Measurements from ENCODE around the gene SH3PXD2B. TPM values are rescaled to one million over a fixed set of nuclear protein-coding genes. Genes with fewer than 3 reads are reported as not detected.

Gene SH3PXD2B
- total RNA-seq, 1 experiment from 2014 or later = 12.9 TPM

DNA sequence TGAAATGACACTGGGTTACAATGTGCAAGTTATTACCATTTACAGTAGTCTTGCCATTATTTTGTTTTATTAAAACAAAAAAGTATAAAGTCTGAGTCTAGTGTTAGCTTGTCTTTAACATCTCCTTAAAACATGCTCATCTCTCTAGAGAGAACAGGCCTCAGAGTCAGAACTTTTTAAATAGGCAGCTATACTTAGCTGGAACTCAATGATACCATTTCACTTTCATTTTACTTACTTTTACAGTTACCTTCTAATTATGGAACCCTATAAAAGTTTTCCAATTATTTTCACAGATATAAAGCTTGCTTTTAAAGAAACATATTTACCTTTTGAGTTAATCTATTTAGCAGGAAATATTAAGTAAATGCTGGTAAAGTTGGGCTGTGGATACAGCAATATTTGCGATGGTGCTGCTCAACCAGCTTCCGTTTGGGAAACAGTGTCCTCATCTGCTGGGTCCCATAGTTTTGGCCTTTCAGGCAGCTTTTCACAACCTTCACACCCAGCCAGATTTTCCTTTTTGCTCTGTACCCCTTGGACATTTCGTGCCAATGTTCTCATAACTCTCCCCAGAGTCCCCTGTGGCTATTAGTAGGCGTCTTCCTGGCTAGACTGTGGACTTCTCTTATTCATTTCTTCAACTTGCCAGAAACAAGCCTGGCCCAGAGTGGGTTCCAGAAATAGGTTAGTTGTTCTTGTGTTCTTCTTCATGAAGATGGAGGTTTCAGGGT, 134.4 kb downstream of the SH3PXD2B start:
- TF ChIP-seq, protein P1, sequence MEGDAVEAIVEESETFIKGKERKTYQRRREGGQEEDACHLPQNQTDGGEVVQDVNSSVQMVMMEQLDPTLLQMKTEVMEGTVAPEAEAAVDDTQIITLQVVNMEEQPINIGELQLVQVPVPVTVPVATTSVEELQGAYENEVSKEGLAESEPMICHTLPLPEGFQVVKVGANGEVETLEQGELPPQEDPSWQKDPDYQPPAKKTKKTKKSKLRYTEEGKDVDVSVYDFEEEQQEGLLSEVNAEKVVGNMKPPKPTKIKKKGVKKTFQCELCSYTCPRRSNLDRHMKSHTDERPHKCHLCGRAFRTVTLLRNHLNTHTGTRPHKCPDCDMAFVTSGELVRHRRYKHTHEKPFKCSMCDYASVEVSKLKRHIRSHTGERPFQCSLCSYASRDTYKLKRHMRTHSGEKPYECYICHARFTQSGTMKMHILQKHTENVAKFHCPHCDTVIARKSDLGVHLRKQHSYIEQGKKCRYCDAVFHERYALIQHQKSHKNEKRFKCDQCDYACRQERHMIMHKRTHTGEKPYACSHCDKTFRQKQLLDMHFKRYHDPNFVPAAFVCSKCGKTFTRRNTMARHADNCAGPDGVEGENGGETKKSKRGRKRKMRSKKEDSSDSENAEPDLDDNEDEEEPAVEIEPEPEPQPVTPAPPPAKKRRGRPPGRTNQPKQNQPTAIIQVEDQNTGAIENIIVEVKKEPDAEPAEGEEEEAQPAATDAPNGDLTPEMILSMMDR (IDR thresholded peaks at IDR 0.05; ENCODE audit: insufficient read depth in 1 of 2, low read depth in 1 of 2, low read length in 1 of 2, severe bottlenecking in 1 of 2, unreplicated experiment in 1 of 2) = no peak
- Histone ChIP-seq H3K27me3 (replicated peaks; ENCODE audit: control insufficient read depth, insufficient read depth, low read length) (no peaks in the 10 kb centered on the region), H3K9me3 (no peaks in the 10 kb centered on the region), H3K4me3 (ENCODE audit: low read depth, low read length) (no peak overlapping the region), H3K4me1 (peaks cover 23% of the 10 kb centered on the region), H3K36me3 (ENCODE audit: control insufficient read depth, insufficient read depth, low read length) (no peaks in the 10 kb centered on the region)
- no TSS peak for BruUV-seq (replicated peaks)
- ChIA-PET CTCF (no interaction called here), POLR2A (no interaction called here)
- Mint-ChIP-seq H3K27ac (ENCODE audit: unreplicated experiment) (no peak overlapping the region), H3K4me3 (ENCODE audit: unreplicated experiment) (no peak overlapping the region), H3K9me3 (ENCODE audit: unreplicated experiment) (no peaks in the 10 kb centered on the region), H3K27me3 (ENCODE audit: insufficient read depth, unreplicated experiment) (no peaks in the 10 kb centered on the region), H3K36me3 (ENCODE audit: insufficient read depth, unreplicated experiment) (no peaks in the 10 kb centered on the region), H3K4me1 (ENCODE audit: low read depth, unreplicated experiment) (peaks cover 16% of the 10 kb centered on the region)
- no peak for DNase-seq
- intact Hi-C loops (cut with micrococcal nuclease; ENCODE audit: unreplicated experiment) = no loop called here

DNA sequence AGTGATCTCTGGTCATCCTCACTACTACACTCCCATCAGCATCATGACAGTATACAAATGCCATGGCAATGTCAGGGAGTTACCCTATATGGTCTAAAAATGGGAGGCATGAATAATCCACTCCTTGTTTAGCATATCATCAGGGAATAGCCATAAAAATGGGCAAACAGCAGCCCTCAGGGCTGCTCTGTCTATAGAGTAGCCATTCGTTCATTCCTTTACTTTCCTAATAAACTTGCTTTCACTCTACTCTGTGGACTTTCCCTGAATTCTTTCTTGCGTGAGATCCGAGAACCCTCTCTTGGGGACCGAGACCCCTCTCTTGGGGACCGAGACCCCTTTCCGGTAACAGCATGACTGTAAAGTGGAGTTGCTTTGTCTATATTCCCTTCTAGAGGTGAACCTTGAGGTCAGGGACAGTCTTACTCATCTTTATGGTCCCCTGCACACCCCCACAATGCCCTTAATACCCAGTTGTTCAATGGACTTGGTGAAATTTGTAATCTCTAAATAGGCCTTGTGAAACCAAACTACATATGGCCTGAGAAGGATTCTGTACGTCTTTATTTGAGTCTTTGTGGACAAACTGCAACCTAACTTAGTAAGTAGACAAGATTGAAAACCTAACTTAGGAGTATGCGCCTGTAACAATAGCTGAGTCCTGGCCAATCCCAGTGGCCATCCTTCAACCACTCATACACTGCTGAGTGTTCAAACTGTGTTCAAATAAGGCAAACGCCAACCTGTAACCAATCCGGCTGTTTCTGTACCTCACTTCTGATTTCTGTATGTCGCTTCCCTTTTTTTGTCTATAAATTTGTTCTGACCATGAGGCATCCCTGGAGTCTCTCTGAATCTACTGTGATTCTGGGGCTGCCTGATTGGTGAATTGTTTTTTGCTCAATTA, 138.5 kb downstream of the SH3PXD2B start:
- Histone ChIP-seq H3K27me3 (replicated peaks; ENCODE audit: control insufficient read depth, insufficient read depth, low read length) (no peaks in the 10 kb centered on the region), H3K9me3 (no peaks in the 10 kb centered on the region), H3K4me1 (peaks cover 29% of the 10 kb centered on the region), H3K36me3 (ENCODE audit: control insufficient read depth, insufficient read depth, low read length) (no peaks in the 10 kb centered on the region), H3K4me3 (ENCODE audit: low read depth, low read length) (no peak overlapping the region)
- no TSS peak for BruUV-seq (replicated peaks)
- no peak for DNase-seq
- peak overlapping the region; percentile 92 for H3K27ac Mint-ChIP-seq (ENCODE audit: unreplicated experiment)
- no peaks in the 10 kb centered on the region for H3K9me3 Mint-ChIP-seq (ENCODE audit: unreplicated experiment)
- H3K36me3 Mint-ChIP-seq (ENCODE audit: insufficient read depth, unreplicated experiment) = no peaks in the 10 kb centered on the region
- no peaks in the 10 kb centered on the region for H3K27me3 Mint-ChIP-seq (ENCODE audit: insufficient read depth, unreplicated experiment)
- ChIA-PET CTCF (interaction anchor here (0.6 kb wide), 1 partner anchor 256 kb away, joined by 3 read pairs; no protein-coding TSS in a partner anchor), POLR2A (no interaction called here)
- H3K4me3 Mint-ChIP-seq (ENCODE audit: unreplicated experiment) = peak overlapping the region; percentile 55
- TF ChIP-seq, protein P1 (IDR thresholded peaks at IDR 0.05; ENCODE audit: insufficient read depth in 1 of 2, low read depth in 1 of 2, low read length in 1 of 2, severe bottlenecking in 1 of 2, unreplicated experiment in 1 of 2) = no peak
- peaks cover 25% of the 10 kb centered on the region for H3K4me1 Mint-ChIP-seq (ENCODE audit: low read depth, unreplicated experiment)
- intact Hi-C loops (cut with micrococcal nuclease; ENCODE audit: unreplicated experiment) = loop anchor here (1.0 to 2.0 kb wide), 2 partner anchors 15 to 32 kb away; no protein-coding TSS in a partner anchor

DNA sequence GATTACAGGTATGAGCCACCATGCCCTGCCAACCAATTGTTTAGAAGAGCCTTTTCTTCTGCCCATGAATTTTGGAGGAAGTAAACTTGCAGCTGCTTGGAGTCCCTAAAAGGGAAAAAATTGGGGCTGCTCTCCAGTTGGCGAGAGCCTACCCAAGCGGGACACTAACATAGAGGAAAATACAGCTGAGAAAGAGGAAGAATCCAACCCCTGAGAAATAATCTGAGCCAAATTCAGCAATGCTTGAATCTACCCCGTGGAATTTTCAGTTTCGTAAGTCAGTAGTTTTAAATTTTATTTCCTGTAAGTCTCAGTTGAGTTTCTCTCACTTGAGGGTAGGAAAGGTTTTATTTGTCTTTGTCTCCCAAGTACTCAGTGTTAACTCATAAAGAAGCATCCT, 140.4 kb downstream of the SH3PXD2B start:
- H3K4me3 ChIP-seq (ENCODE audit: low read depth, low read length) = no peak overlapping the region
- Mint-ChIP-seq H3K27me3 (ENCODE audit: insufficient read depth, unreplicated experiment) (no peaks in the 10 kb centered on the region), H3K36me3 (ENCODE audit: insufficient read depth, unreplicated experiment) (no peaks in the 10 kb centered on the region), H3K4me1 (ENCODE audit: low read depth, unreplicated experiment) (peaks cover 25% of the 10 kb centered on the region), H3K27ac (ENCODE audit: unreplicated experiment) (peak overlapping the region; percentile 92), H3K9me3 (ENCODE audit: unreplicated experiment) (no peaks in the 10 kb centered on the region), H3K4me3 (ENCODE audit: unreplicated experiment) (no peak overlapping the region)
- no peaks in the 10 kb centered on the region for H3K36me3 ChIP-seq (ENCODE audit: control insufficient read depth, insufficient read depth, low read length)
- CTCF ChIA-PET = interaction anchor here (0.6 to 1.1 kb wide), 2 partner anchors 20 to 70 kb away, joined by 3 to 7 read pairs; no protein-coding TSS in a partner anchor
- DNase-seq = no peak
- H3K4me1 ChIP-seq = peaks cover 29% of the 10 kb centered on the region
- BruUV-seq (replicated peaks) = TSS peak; percentile 79
- H3K9me3 ChIP-seq = no peaks in the 10 kb centered on the region
- H3K27me3 ChIP-seq (replicated peaks; ENCODE audit: control insufficient read depth, insufficient read depth, low read length) = no peaks in the 10 kb centered on the region
- POLR2A ChIA-PET = no interaction called here
- TF ChIP-seq, protein P1 (IDR thresholded peaks at IDR 0.05; ENCODE audit: insufficient read depth in 1 of 2, low read depth in 1 of 2, low read length in 1 of 2, severe bottlenecking in 1 of 2, unreplicated experiment in 1 of 2) = no peak
- intact Hi-C loops (cut with micrococcal nuclease; ENCODE audit: unreplicated experiment) = loop anchor here (2.0 kb wide), 1 partner anchor 13 kb away; no protein-coding TSS in a partner anchor
